ENCODE data around the gene PLD5.

DNA sequence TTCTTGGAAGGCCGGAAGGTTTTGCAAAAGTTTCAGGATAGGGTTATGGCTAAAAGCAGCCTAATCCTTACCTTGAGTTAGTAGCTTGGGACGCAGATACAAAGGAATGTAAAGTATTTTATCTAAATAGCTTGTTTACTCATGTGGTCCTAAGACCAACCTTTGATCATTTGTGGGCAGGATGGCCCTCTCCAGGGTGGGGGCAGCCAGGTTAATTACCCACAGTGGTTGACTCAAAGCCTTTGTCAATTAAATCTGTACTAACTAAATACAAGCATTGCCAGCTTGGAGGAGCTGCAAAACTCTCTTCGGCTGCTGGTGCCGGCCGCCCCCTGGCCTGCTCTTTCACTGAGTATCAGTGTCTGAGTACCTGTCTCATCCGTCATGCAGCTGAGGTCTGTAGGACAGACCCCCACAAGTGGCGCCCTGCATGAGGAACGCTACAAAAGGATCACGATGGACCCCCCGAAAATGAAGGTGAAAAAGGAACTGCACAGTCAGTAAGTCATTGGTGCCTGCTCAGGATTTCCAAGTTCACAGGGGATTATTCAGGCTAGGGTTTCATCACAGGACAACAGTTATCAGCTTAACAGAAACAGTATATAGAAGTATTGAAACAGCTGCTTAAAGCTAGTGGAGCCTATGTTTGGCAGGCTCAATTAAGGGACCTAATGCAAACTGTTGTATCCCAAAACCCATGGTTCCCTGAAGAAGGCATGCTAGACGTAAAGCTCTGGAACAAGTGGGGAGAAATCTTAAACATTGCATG is 313.1 kb downstream of the PLD5 start:
- TF ChIP-seq CTCF (IDR thresholded peaks at IDR 0.05) (no peak), POLR2A (IDR thresholded peaks at IDR 0.05) (no peak)

Data from body of pancreas (tissue), 4 donors.